Nephron progenitor cell (in vitro differentiated cells): Measurements from ENCODE around the gene ALDH4A1.
"Not testable (repeated sequence)": the region's sequence is repeated elsewhere in the genome, so short reads cannot be mapped to it uniquely, and the experiment has no call there.

Experiments
- DNase-seq: peaks from one replicate; pipeline ENCODE4 v3.0.0; 2021
- H3K27ac Mint-ChIP-seq: 2 replicates; pipeline ENCODE4 v1.8.0; 2021; ENCODE audit warnings: mild to moderate bottlenecking, moderate library complexity, mixed read lengths
- H3K27me3 Mint-ChIP-seq: 2 replicates; pipeline ENCODE4 v1.8.0; 2021; ENCODE audit warnings: mild to moderate bottlenecking, low read depth, mixed read lengths; ENCODE audit not compliant: poor library complexity
- H3K36me3 Mint-ChIP-seq: 2 replicates; pipeline ENCODE4 v1.8.0; 2021; ENCODE audit warnings: low read depth, mixed read lengths
- H3K4me1 Mint-ChIP-seq: 2 replicates; pipeline ENCODE4 v1.8.0; 2021; ENCODE audit warnings: mixed read lengths
- H3K4me3 Mint-ChIP-seq: 2 replicates; pipeline ENCODE4 v1.8.0; 2021; ENCODE audit warnings: mild to moderate bottlenecking, moderate library complexity, mixed read lengths
- H3K9me3 Mint-ChIP-seq: 2 replicates; pipeline ENCODE4 v1.8.0; 2021; ENCODE audit warnings: mild to moderate bottlenecking, moderate library complexity, mixed read lengths
- CTCF ChIP-seq: fragments of 200-600 bp; sonication (generic); IDR thresholded peaks from 2 replicates; pipeline ENCODE4 v1.5.0; 2021; ENCODE audit warnings: antibody characterized with exemption

The ALDH4A1 gene

GRCh38 chr1:18893120-18893519, 9.2 kb downstream of the ALDH4A1 start:
- H3K27ac Mint-ChIP-seq = peak overlapping the region; percentile 71
- no peak for DNase-seq
- no peaks in the 10 kb centered on the region for H3K9me3 Mint-ChIP-seq
- no peaks in the 10 kb centered on the region for H3K36me3 Mint-ChIP-seq
- peaks cover 16% of the 10 kb centered on the region for H3K27me3 Mint-ChIP-seq
- no peak overlapping the region for H3K4me3 Mint-ChIP-seq
- H3K4me1 Mint-ChIP-seq = peaks cover 11% of the 10 kb centered on the region
- no peak for TF ChIP-seq CTCF

- not testable (repeated sequence) for H3K36me3 Mint-ChIP-seq
These were observed 10.5 kb downstream of the ALDH4A1 start for GRCh38 chr1:18891858-18892257.

DNA sequence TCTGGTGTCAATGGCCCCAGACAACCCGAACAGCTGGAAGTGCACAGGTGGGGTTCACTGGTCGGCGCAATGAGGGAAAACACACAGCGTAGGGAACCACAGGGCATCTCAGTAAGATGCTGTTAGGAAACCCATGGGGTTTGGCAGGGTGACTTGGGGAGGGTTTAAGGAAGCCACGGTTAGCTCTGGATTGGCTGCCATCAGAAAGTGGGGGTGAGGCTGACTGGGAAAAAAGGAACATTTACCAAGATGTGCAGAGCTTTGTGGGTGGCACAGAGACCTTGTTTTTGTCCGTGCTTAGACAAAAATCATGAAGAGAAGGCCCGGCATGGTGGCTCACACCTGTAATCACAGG, 11.0 kb downstream of the ALDH4A1 start:
- no peak overlapping the region for H3K4me3 Mint-ChIP-seq
- H3K27me3 Mint-ChIP-seq = peaks cover 13% of the 10 kb centered on the region
- no peaks in the 10 kb centered on the region for H3K9me3 Mint-ChIP-seq
- no peak for DNase-seq
- peaks cover 11% of the 10 kb centered on the region for H3K4me1 Mint-ChIP-seq
- no peaks in the 10 kb centered on the region for H3K36me3 Mint-ChIP-seq
- no peak for TF ChIP-seq CTCF
- peak overlapping the region; percentile 34 for H3K27ac Mint-ChIP-seq

More at GRCh38 chr1:18891858-18892257, 10.5 kb downstream of the ALDH4A1 start:
- H3K4me3 Mint-ChIP-seq, H3K9me3 Mint-ChIP-seq, DNase-seq: not testable (repeated sequence)
- peak overlapping the region; percentile 83 for H3K27ac Mint-ChIP-seq
- H3K4me1 Mint-ChIP-seq = peaks cover 11% of the 10 kb centered on the region
- peaks cover 13% of the 10 kb centered on the region for H3K27me3 Mint-ChIP-seq

DNA sequence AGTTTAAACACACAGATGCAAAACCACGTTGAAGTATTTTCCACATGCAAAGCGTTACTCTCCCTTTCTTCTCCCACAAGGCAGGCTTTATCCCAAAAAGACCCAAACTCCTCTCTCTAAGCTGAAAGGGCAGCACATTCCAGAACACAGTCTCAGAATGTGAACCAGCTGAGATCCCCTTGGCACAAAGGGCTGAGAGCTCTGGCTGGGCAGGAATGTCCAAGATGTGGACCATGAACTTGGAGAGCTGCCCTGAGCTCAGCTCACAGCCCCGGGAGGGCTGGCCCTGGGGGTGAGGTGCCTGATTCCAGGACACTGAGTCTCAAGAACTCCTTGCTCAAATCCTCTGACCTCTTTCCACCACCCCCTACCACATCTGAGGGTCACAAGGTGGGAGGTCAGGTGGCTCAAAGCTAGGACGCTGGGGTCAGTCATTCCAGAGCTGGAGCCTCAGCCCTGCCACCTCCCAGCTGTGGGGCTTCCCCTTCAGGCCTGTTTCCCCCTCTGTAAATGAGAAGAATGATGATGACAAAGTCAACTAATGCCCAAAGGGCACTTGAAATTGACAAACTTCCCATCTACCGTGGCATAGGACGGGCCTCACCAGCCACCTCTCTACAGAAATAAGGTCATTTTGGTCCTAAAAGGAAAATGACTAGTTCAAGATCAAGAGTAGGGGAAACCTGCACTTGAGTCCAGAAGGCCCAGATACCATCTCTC, 11.5 kb downstream of the ALDH4A1 start:
- Mint-ChIP-seq H3K9me3 (no peaks in the 10 kb centered on the region), H3K4me3 (no peak overlapping the region), H3K27me3 (peaks cover 14% of the 10 kb centered on the region), H3K36me3 (no peaks in the 10 kb centered on the region), H3K4me1 (peaks cover 11% of the 10 kb centered on the region), H3K27ac (peak overlapping the region; percentile 34)
- TF ChIP-seq CTCF = no peak
- DNase-seq = no peak

GRCh38 chr1:18886003-18886335, 16.4 kb downstream of the ALDH4A1 start:
- Mint-ChIP-seq H3K27ac (peak overlapping the region; percentile 39), H3K27me3 (peaks cover 39% of the 10 kb centered on the region), H3K4me3 (no peak overlapping the region), H3K9me3 (no peaks in the 10 kb centered on the region), H3K4me1 (no peaks in the 10 kb centered on the region), H3K36me3 (no peaks in the 10 kb centered on the region)
- no peak for TF ChIP-seq CTCF
- no peak for DNase-seq

GRCh38 chr1:18885311-18886002, 16.9 kb downstream of the ALDH4A1 start:
- no peaks in the 10 kb centered on the region for H3K4me1 Mint-ChIP-seq
- no peak overlapping the region for H3K27ac Mint-ChIP-seq
- no peaks in the 10 kb centered on the region for H3K9me3 Mint-ChIP-seq
- peaks cover 44% of the 10 kb centered on the region for H3K27me3 Mint-ChIP-seq
- no peak for DNase-seq
- H3K4me3 Mint-ChIP-seq = no peak overlapping the region
- no peaks in the 10 kb centered on the region for H3K36me3 Mint-ChIP-seq
- no peak for TF ChIP-seq CTCF
